HTR-8/SVneo (cell line): Measurements from ENCODE around the gene MUC5B.
"Not testable (repeated sequence)": the region's sequence is repeated elsewhere in the genome, so short reads cannot be mapped to it uniquely, and the experiment has no call there.

Experiments used
- DNase-seq: peaks from one replicate; pipeline ENCODE4 v3.0.0; 2011; ENCODE audit warnings: low spot score, mixed read lengths; ENCODE audit not compliant: insufficient read length
- FAIRE-seq: peaks from 2 replicates; lab custom pipeline; 2011; peaks lifted over from hg19 to GRCh38; lab: Jason Lieb, UNC

Gene MUC5B, protein sequence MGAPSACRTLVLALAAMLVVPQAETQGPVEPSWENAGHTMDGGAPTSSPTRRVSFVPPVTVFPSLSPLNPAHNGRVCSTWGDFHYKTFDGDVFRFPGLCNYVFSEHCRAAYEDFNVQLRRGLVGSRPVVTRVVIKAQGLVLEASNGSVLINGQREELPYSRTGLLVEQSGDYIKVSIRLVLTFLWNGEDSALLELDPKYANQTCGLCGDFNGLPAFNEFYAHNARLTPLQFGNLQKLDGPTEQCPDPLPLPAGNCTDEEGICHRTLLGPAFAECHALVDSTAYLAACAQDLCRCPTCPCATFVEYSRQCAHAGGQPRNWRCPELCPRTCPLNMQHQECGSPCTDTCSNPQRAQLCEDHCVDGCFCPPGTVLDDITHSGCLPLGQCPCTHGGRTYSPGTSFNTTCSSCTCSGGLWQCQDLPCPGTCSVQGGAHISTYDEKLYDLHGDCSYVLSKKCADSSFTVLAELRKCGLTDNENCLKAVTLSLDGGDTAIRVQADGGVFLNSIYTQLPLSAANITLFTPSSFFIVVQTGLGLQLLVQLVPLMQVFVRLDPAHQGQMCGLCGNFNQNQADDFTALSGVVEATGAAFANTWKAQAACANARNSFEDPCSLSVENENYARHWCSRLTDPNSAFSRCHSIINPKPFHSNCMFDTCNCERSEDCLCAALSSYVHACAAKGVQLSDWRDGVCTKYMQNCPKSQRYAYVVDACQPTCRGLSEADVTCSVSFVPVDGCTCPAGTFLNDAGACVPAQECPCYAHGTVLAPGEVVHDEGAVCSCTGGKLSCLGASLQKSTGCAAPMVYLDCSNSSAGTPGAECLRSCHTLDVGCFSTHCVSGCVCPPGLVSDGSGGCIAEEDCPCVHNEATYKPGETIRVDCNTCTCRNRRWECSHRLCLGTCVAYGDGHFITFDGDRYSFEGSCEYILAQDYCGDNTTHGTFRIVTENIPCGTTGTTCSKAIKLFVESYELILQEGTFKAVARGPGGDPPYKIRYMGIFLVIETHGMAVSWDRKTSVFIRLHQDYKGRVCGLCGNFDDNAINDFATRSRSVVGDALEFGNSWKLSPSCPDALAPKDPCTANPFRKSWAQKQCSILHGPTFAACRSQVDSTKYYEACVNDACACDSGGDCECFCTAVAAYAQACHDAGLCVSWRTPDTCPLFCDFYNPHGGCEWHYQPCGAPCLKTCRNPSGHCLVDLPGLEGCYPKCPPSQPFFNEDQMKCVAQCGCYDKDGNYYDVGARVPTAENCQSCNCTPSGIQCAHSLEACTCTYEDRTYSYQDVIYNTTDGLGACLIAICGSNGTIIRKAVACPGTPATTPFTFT (N-terminal part only)

GRCh38 chr11:1222491-1223345, at the start of gene MUC5B:
Gene MUC5B, plus strand, starts transcription at chr11:1223066. Its CDS starts 58 bp downstream, at chr11:1223124.
- FAIRE-seq: no peak
- no peak for DNase-seq

- not testable (repeated sequence) for FAIRE-seq, DNase-seq
These were observed 49.5 kb upstream of the MUC5B start for GRCh38 chr11:1173396-1173795.

DNA sequence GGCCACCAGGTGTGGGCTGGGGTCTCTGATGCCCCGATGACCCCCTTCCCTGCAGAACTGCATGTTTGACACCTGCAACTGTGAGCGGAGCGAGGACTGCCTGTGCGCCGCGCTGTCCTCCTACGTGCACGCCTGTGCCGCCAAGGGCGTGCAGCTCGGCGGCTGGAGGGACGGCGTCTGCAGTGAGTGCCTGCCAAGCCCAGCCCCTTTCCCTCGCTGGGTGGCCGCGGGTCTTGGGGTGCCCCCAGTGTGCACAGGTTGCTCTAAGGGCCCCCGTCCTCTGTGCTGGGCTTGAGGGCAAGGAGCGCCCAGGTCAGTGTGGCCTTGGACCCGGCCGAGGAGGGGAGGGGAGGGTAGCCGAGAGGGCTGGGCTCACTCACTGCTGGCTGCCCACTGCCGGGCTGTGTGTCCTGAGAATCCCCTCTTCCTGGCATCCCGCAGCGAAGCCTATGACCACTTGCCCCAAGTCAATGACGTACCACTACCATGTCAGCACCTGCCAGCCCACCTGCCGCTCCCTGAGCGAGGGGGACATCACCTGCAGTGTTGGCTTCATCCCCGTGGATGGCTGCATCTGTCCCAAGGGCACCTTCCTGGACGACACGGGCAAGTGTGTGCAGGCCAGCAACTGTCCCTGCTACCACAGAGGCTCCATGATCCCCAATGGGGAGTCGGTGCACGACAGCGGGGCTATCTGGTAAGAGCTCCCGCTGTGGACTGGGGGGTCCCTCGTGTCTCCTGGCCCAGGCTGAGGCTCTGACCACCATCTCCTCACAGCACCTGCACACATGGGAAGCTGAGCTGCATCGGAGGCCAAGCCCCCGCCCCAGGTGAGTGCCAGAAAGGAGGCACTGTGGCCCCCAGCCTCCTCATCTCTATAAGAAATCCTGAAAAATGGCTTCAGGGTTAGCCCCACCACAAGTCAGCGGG, 48.2 kb upstream of the MUC5B start:
- DNase-seq (no peak), FAIRE-seq (no peak)

- DNase-seq (no peak), FAIRE-seq (no peak)
These were observed 47.2 kb upstream of the MUC5B start for GRCh38 chr11:1175461-1176223.

GRCh38 chr11:1176224-1177019, 46.4 kb upstream of the MUC5B start:
- no peak for FAIRE-seq
- no peak for DNase-seq

DNA sequence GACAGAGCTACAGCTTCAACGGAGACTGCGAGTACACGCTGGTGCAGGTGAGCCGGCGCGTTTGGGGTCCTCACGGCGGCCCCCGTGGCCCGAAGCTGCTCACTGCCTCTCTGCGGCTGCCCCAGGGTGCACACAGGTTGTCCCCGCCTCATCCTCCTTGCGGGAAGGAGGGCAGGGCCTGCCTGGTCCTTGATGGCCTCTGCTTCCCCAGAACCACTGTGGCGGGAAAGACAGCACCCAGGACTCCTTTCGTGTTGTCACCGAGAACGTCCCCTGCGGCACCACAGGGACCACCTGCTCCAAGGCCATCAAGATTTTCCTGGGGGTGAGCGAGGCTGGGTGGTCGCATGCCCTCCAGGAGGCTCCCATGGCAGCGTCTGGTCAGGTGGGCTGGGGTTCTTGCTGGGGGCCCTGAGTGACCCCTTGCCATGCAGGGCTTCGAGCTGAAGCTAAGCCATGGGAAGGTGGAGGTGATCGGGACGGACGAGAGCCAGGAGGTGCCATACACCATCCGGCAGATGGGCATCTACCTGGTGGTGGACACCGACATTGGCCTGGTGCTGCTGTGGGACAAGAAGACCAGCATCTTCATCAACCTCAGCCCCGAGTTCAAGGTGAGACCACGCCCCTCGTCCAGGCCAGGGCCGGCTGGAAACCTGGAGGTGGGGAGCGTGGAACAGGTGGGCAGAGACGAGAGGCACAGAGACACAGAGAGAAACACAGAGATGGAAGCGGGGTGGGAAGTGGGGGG, 45.7 kb upstream of the MUC5B start:
- FAIRE-seq: no peak

DNA sequence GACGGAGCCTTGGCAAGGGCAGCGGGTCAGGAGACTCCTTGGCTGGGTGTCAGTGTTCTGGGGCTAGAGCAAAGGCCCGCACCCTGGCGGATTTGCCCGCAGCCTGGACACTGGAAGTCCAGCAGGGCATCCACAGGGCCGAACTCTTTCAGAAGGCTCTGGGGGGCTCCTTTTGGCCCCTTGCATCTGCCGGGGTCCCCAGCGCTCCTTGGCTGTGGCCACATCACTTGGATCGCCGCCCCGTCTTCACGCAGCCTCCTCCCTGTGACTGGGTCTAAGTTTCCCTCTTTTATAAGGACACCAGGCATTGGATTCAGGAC, 45.1 kb upstream of the MUC5B start:
- FAIRE-seq (no peak), DNase-seq (no peak)

More for the DNA sequence above, 45.7 kb upstream of the MUC5B start:
- no peak for DNase-seq

- FAIRE-seq (no peak), DNase-seq (no peak)
These were observed 44.5 kb upstream of the MUC5B start for GRCh38 chr11:1178201-1178885.

DNA sequence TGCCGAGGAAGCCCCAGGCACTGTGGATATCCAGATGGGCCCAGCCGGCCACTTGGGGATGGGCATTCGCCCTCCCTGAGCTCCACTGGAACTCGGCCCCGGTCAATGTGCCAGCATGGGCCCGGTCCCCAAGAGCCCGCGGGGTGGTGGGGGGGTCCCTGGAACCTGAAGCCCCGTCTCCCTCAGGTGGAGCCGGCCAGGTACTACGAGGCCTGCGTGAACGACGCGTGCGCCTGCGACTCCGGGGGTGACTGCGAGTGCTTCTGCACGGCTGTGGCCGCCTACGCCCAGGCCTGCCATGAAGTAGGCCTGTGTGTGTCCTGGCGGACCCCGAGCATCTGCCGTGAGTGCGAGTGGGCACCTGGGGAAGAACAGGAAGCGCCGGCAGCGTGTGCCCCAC, 44.0 kb upstream of the MUC5B start:
- FAIRE-seq: no peak

GRCh38 chr11:1179641-1180040, 43.2 kb upstream of the MUC5B start:
- FAIRE-seq (no peak), DNase-seq (no peak)

More for the DNA sequence above, 44.0 kb upstream of the MUC5B start:
- no peak for DNase-seq

- DNase-seq (no peak), FAIRE-seq (no peak)
These were observed 42.7 kb upstream of the MUC5B start for GRCh38 chr11:1180171-1180570.

- DNase-seq: no peak
- no peak for FAIRE-seq
These were observed 41.9 kb upstream of the MUC5B start for GRCh38 chr11:1180947-1181391.

- DNase-seq (no peak), FAIRE-seq (no peak)
These were observed 41.4 kb upstream of the MUC5B start for GRCh38 chr11:1181420-1181819.

GRCh38 chr11:1181853-1182535, 40.9 kb upstream of the MUC5B start:
- no peak for DNase-seq
- FAIRE-seq: no peak

- DNase-seq, FAIRE-seq: not testable (repeated sequence)
These were observed 38.7 kb upstream of the MUC5B start for GRCh38 chr11:1184139-1184538.
